GM12873 (cell line): Measurements from ENCODE around the gene BTBD3.

ENCODE experiments used
- TF ChIP-seq, protein P1 (sequence below): IDR thresholded peaks from 2 replicates; pipeline ENCODE4 v1.5.1; 2012; ENCODE audit warnings: low read depth, mild to moderate bottlenecking, moderate library complexity, low read length, control low read depth; ENCODE audit not compliant: insufficient read depth; ENCODE audit errors: missing control alignments

Gene BTBD3

DNA sequence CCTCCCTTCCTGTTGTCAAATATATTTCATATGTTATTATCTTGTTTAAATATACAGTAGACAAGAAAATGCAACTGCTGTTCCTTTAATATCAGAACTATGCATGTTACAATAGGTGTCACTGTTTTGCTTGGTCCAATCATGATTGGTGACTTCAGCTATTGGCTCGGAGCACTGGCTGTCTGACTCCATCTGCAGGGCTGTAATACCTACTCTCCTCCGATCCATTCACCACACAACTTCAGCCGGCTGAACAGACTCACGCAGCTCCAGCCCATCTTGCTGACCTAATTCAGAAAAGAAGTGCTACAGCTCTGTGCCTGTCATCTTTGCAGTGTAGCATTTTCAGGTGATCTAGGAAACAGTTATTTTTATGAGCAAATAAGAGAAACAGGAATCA lies at the start of gene BTBD3:
BTBD3 (plus strand) TSS at position 231 of the 400 bp plus-strand sequence. CDS start 383 bp downstream, outside the sequence.
- TF ChIP-seq, protein P1, sequence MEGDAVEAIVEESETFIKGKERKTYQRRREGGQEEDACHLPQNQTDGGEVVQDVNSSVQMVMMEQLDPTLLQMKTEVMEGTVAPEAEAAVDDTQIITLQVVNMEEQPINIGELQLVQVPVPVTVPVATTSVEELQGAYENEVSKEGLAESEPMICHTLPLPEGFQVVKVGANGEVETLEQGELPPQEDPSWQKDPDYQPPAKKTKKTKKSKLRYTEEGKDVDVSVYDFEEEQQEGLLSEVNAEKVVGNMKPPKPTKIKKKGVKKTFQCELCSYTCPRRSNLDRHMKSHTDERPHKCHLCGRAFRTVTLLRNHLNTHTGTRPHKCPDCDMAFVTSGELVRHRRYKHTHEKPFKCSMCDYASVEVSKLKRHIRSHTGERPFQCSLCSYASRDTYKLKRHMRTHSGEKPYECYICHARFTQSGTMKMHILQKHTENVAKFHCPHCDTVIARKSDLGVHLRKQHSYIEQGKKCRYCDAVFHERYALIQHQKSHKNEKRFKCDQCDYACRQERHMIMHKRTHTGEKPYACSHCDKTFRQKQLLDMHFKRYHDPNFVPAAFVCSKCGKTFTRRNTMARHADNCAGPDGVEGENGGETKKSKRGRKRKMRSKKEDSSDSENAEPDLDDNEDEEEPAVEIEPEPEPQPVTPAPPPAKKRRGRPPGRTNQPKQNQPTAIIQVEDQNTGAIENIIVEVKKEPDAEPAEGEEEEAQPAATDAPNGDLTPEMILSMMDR = no peak

DNA sequence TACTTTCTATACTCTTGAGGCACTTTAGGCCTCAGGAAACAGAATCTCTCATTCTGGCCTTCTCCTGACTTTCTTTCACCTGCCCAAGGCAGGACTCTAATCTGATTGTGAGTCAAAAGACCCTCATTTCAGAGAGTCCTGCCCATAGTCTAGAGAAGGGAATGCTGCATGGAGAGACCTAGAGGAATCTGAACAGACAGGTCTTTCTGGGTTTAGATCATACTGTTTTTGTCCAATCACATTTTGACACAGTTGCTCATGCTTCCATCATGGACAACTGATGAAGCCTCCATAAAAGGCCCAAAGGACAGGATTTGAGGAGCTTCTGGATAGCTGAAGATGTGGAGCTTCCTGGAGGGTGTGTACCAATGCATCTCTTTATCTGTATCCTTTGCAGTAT lies 48.1 kb upstream of the BTBD3 start:
- TF ChIP-seq, protein P1 = no peak

DNA sequence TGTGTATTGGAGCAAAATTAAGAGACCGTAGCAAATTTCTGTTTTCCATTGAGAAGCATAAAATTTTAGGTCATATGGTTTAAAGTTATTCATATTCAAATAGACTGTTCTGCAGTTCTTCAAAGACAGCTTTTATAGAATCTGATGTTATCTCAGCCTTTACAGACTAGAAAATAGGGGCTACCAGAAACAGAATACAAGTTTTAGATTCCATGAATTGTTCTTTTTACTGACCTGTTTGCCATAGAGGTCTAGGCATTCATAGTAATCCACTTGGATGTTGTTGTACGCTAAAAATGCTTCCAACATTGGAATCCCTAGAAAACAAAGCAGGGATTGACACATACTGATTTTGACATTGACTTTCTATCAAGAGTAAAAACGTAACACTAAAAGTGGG lies 47.3 kb upstream of the BTBD3 start:
- TF ChIP-seq, protein P1 = no peak

DNA sequence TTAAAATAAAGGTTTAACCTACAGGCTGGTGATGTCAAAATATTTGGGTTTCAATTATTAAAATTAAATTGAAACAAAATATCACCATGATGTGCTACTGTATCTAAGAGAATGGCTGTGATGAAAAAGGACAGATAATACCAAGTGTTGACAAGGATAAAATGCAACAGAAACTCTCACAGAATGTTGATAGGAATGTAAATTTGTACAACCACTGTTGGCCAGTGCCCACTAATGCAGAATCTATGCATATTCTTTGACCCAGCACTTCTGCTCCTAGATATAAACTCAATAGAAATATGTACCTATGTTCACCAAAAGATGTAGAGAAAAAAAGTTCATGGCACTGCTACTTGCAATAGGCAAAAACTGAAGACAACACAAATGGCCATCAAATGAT lies 41.1 kb upstream of the BTBD3 start:
- TF ChIP-seq, protein P1 = no peak

DNA sequence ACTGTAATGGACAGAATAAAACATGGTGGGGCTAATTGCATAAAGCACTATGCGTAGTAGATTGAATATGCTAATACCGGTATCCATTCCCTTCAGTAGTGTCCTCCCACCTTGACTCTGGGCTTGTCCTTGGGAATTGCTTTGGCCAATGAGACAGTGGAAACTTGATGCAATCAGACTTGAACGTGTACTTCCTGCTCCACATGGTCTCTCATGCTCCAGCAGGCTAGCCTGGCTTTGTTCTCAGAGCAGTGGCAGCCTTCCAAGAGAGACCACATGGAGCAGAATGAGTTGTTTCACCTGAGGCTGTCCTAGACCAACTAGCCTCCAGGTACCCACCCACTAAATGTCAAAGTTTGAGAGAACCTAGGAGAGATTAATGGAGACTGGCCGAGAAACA lies 37.0 kb upstream of the BTBD3 start:
- TF ChIP-seq, protein P1 = no peak

DNA sequence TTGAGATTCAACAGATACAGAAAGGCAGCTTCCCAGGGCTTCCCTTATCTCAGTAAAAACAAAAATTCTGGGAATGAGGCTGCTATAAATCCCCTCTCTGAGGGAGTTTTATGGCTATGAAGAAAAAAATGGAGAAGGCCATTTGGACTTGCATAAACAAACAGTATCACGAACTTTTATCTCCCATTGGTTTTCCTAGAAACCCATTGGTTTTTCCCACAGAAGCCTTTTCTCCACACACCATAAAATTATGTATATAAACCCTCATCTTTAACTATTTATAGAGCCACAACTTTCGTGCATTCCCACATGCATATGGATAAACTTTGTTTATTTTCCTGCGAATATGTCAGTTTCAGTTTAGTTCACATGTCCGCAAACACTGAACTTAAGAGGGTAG lies 36.2 kb upstream of the BTBD3 start:
- TF ChIP-seq, protein P1 = no peak

DNA sequence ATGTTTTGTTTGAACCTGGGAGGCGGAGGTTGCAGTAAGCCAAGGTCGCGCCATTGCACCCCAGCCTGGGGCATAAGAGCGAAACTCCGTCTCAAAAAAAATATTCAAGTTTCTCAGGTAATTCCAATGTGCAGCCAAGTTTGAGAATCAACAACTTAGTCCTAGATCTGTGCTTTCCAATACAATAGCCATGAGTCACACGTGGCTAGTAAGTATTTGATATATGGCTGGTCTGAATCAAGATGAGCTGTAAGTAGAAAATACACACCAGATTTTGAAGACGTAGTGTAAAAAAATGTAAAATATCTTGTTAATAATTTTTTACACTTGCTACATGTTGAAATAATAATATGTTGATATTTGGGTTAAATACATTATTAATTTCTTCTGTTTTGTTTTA lies 35.0 kb upstream of the BTBD3 start:
- TF ChIP-seq, protein P1 = no peak
